Activated CD8-positive, alpha-beta memory T cell treated with anti-CD3 and anti-CD28 coated beads for 4 hours (primary cell): ENCODE results near the gene CDH15.

Source experiments
- DNase-seq, 2 donors: peaks; one replicate each; pipeline ENCODE4 v3.0.0-alpha.2; 2020; ENCODE audit warnings: low read depth in 2 of 2

Gene CDH15

DNA sequence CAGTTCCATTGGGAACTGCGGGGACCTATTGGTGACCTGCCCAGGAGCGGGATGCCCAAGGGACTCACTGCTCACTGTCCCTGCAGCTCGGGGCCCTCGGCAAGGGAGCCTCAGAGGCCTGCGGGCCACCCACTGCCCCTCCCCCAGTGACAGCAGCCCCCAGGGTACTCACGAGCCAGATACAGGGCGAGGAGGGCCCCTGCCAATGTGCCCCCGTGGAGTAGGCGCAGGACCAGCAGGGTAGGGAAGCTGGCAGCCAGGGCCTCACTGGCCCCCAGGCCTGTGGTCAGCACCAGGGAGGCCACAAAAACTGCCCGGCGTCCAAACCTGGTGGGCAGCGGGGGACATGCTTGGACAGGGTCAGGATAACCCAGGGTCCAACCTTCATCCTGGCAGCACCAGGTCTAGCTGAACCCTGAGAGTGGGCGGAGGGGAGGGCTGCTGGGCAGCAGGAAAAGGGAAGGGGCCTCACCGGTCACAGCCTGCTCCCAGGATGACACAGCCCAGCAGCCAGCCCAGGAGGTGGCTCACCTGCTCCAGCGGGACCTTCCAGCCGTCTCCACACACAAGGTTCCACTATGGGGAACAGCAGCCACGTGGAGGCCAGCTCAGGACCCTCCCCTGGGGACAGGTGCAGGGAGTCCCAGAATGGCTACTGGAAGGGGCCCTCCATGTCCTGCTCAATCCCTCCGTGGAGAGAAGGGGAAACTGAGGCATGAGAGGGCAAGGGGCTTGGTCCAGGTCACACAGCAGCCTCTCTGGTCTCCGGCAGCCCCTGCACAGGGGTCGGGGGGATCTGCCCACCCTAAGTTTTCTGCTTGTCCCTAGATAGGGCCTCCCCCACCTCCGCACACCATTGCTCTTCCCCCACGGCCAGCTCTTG is 27.9 kb downstream of the CDH15 start:
- no peak for DNase-seq

DNA sequence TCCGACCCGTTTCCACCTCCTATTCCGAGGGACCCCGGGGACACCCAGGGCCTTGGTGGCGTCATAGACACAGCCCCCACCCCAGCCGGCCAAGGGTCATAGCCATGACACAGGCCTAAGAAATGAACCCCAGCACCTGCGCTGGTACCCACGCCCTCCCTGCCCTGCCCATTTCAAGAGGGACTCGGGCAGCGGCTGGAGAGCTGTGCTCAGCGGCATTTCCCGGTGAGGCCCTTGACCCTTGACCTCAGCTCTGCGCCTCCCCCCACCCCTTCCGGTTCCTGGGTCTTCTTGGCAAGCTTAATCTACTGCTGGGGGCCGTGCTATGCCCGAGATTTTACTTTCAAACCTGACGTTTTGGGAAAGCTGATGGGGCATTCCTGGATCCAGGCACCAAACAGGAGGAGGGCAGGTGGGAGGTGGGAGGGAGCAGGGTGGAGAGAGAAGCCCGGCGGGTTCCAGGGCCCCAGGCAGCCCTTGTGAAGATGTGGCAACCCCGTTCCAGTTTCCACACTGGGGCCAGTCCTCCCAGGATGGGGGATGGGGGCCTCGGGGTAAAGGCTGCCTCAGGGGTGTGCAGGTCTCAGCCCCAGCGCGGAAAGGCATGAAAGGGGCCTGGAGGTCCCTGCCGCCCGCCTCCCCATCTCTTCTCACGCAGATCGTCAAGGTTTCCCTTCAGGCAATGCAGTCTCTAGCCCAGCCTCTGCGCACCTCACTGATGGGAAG is 28.7 kb downstream of the CDH15 start, which contains the start of gene SLC22A31:
SLC22A31 (minus strand) TSS at position 414 of the 726 bp plus-strand sequence; CDS start at position 378, 36 bp downstream.
- DNase-seq = no peak

DNA sequence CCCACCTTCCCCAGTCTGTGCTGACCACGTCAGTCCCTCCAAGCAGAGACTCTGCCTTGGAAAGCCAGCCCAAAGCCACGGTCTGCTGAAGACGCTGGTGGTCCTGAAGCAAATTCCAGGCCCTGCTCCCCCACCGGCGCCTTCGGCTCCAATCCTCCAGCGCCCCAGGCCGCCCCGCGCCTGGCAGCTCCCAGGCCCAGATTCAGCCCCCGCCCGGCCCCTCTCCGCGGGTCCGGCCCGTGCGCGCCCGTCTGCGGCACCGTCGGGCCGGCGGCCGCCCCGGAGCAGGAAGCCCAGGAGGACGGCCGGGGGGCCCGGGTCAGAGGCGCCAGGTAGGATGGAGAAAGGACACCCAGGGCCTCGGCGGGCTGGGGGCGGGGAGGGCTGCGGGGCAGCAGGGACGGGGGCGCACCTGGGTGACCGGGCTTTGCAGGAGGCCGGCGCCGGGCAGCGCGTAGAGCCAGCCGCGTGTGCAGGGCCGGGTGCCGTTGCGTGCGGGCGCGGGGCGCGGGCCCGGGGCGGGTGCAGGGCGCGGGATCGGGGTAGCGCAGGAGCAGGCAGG is 29.4 kb downstream of the CDH15 start:
- DNase-seq = no peak

DNA sequence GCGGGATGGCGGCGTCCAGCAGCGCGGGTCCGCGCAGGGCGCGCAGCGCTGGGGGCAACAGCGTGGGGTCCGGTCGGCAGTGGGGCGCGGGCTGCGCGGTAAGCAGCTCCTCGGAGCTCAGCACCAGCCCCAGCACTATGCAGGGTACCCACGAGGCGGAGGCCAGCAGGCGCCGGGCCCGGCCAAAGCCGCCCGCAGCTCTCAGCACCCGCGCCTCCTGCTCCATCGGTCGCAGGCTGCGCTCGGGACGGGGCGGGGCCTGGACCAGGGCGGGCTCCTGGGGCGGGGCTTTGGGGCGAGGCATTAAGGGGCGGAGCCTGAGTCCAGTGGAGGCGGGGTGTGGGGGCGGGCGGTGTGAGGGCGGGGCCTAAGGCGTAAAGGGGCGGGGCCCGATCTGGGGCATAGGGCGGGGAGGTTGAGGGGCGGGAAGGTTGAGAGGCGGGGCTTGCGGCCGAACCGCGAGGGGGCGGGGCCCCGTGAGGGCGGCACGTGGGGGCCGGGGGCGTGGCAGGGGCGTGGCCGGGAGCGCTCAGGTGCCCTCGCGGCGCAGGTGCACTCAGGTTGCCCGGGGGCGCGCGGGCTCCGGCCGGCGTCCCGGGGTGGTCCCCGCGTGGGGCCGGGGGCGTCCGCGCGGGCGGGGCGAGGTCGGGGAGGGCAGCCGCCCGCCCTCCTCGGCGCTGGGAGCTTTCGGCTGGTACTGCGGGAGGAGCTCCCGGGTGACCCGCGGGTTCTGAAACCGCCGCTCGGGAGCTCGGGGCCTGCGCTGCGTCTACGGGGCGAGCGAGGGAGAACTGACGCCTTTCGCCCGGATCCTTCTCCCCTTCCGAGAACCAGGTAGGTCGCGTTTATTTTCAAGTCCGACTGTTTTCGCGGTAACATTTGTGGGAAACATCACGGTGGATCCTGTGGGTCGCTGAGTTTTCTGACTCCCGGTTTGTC is 30.2 kb downstream of the CDH15 start:
- DNase-seq = peak; percentile 36 to 53

DNA sequence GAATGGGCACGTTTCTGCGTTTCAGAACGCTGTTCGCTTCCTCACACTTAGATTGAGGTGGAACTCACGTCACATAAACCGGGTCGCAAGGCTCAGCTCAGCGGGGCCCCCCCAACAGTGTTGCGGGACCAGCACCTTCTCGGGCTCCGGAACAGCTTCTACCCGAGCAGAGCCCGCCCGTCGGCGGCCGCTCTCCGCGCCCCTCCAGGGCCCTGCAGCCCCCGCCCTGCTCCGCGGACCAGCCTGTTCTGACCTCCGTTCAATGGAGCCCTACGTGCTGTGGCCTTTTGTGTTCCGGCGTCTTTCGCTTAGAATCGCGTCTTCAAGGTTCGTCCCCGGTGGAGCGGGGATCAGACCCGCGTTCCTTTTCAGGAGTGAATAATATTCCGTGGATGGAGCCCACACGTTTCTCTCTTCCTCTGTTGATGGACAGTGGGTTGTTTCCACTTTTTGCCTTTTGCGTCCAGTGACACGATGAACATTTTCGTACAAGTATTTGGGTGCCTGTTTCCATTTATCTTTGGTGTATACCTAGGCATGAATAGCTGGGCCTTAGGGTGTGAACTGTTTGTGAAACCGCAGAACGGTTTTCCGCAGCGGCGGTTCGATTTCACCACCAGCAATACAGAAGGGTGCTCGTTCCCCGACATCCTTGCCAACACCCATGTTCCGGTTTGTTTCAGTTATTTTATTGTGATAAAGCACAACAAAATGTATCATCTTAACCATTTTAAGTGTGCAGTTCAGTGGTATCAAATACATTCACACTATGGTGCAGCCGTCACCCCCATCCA is 31.1 kb downstream of the CDH15 start:
- no peak for DNase-seq

DNA sequence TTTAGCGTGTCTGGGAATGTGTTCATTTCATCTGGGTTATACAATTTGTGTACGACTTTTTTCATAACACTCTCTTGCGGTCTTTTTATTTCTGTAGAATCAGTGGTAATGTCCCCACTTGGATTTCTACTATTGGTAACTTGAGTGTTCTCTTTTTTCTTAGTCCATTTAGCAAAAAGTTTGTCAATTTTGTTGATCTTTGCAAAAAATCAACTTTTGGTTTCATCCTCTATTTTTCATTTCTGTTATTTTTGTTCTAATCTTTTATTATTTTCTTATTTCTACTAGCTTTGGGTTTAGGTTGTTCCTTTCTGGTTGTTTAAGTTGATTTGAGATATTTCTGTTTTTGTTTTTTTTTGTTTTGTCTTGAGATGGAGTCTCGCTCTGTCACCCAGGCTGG is 36.4 kb downstream of the CDH15 start:
- no peak for DNase-seq

DNA sequence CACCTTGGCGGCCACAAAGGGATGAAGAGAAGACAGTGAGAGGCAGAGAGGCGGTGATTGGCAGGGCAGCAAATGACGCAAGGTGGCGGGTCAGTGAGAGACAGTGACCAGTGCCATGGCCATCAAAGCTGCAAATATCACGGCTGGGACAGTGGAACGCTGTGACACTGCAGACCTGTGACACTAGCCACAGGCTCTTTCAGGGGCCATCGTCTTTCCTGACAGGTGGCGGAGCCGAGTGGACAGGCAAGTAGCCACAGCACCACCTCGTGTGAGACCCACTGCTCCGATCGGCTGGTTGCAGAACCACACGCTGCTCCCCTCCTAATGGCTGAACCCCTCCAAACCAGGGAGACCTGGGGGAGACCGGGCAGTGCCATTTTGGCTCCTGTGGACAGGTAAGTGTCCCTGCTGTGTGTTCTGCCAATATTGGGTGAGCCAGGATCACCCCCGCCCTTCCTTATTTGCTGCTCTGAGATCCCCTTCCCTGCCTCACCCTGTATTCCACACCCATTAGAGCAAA is 38.0 kb downstream of the CDH15 start:
- DNase-seq = no peak

DNA sequence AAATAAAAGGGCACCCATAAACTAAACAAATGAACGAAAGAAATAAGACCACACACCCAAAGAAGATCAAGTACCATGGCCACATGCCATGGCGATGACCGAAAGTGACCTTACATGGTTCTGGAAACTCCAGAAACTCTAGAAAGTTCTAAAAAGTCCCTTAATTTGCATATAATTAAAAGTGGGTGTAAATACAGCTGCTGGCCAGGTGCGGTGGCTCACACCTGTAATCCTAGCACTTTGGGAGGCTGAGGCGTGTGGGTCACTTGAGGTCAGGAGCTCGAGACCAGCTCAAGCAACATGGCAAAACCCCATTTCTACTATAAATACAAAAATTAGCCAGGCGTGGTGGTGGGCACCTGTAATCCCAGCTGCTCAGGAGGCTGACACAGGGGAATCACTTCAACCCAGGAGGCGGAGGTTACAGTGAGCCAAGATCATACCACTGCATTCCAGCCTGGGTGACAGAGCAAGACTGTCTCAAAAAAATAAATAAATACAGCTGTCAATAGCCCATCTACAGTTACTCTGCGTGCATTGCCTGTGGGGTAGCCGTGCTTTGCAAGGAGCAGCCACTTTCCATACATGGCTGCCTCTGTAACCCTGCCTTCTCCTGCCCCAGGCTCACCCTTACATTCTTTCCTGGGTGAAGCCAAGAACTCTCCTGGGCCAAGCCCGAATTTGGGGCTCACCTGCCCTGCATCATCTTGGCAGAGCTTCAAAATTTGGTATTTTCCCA is 38.8 kb downstream of the CDH15 start:
- DNase-seq = no peak

DNA sequence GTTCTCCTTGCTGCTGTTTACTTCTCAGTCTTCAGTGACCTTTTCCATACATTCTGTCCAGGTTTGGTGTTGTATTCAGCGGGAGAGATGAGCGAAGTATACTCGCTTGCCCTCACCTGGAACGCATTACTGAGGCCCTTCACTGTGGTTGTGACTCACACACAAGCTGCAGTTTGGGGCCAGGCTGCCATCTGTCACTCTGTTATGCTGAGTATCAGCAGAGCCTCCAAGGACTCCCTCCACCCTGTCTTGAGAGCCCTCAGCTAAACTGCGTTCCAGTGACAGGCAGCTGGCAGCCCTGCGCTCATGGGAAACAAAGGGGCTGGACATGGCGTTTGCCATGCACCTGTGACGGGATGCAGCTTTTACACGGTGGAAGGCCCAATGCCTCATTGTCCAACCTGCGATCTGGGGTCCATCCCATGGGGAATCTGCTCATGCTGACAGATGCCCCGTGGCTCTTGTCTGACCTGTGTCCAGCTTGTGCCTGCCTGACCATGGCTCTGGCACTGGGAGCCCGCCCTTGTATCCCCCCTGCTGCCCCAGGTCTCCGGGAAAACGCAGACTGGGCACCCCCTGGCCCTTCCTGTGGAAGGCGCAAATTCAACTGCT is 39.5 kb downstream of the CDH15 start:
- DNase-seq = no peak

DNA sequence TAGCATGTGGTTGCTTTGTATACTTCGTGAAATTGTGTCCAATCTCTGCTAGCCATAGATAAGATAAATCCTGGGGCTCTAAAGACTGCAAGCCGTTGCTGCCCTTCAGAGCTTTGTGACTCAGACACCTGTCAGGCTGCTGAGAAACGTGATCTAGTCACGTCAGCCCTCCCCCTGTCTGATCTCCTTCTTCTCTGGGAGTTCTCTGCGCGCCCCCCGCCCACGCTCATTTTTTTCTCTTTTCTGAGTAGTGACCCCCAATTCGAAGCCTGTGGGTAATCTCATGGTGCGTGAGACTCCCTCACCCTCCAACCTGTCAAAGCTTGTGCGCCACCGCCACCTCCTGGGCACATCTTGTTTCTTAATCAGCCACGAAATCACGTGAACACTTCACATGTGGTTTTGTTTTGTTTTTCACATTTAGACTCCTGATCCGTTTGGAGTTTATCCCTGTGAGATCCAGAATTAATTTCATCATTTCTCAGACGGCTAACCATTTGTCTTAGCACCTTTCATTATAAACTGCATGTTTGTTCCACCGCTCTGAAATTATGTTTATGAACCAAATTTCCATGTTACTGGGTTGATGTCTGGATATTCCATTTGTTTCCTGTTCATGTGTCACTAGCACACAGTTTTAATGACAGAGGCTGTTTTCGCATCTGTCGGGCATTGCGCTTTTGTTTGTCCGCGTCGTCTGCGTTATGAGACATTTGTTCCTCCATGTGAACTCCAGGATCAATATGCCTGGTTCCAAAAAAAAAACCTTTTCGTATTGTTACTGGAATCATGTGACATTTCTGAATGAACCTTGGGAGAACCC is 45.0 kb downstream of the CDH15 start:
- peak; percentile 75 to 79 for DNase-seq

DNA sequence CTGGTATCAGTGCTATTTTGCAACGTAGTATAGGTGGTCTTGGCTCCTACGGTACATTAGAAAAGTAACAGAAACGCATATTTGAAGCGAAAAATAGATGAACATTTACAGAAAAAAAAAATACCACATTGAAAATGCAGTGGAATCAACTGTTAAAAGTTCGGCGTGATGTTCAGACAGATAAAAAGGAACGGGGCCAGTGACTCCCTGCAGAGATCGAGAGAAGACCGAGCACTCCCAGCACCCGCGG is 45.5 kb downstream of the CDH15 start:
- no peak for DNase-seq

DNA sequence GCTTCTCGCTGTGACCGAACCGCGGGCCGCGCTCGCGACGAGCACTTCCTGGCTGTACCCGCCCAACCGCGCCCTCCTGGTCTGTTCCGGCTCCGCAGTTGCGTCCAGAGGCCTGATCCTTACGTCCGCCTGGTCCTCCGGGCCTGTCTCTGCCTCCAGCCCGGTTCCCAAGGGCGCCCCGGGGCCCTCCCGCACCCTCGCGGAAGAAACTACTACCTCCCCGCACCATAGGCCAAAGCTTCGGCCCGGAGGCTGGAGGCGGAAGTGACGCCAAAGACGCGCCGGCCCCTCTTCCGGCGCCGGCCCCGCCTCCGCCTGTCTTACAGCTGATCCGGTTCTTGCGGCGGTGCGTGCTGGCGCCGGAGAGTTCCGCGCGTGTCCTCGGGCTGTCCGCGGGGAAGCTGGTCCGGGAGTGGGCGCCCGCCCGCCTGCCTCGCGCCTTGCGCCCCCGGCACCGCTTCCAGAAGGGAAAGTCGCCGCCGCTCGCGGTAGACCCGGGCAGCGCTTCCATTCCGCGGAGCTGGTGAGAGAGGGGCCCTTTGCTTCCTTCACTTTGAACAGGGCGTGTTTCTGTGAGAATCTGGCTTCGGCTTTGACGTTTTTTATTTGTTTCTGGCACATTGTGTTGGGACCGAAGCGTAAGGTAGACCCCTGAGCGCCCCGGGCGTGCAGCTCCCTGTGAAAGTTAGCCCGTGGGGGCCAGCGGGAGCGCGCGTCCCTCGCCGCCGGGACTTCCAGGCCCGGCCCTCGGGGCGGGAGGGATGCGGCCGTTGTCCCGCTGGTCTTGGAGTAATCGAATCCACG is 46.0 kb downstream of the CDH15 start, which contains the start of gene ZNF778:
ZNF778 (plus strand) TSS at position 316 of the 804 bp plus-strand sequence. CDS start 3,425 bp downstream, outside the sequence.
- DNase-seq = peak; percentile 57 to 60

DNA sequence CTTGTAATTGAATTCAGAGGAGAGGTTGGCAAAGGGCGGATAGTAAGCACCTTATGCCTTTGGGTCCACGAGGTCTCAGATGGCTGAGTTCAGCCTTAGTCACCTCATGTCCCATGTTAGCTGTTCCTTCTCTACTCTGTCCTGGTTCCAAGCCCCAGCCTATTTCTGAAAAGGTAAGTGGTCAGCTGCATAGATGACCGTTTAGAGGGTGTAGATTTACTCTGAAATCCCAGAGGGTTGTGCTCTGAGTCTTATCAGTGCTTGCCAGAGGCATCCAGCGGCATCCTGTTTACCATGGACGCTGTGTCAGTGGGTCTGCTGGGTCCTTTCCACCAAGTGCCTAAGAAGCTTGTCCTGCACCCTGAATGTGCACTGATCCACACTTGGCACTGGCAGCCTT is 47.8 kb downstream of the CDH15 start:
- DNase-seq = no peak

DNA sequence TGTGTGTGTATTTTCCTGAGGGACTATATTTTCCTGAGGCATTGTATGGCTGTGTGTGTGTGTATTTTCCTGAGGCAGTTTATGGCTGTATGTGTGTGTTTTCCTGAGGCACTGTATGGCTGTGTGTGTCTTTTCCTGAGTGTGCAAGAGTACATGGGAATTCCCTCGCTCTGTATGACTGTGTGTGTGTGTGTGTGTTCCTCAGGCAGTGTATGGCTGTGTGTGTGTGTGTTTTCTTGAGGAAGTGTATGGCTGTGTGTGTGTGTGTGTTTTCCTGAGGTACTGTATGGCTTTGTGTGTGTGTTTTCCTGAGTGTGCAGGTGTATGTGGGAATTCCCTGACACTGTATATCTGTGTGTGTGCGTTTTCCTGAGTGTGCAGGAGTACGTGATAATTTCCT is 50.1 kb downstream of the CDH15 start:
- DNase-seq = no peak

DNA sequence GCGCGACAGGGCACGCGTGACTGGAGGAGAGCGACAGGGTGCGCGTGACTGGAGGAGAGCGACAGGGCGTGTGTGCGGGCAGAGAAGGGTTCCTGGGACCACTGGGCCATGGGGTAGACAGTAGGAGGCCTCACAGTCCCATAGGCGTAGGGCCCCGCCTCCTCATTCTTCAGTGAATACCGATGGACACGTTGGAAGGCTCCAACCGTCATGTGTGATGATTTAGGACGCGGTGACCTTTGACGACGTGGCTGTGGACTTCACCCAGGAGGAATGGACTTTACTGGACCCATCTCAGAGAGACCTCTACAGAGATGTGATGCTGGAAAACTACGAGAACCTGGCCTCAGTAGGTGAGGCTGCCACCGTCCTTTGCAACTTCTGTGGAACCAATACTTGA is 51.4 kb downstream of the CDH15 start:
- DNase-seq = no peak

DNA sequence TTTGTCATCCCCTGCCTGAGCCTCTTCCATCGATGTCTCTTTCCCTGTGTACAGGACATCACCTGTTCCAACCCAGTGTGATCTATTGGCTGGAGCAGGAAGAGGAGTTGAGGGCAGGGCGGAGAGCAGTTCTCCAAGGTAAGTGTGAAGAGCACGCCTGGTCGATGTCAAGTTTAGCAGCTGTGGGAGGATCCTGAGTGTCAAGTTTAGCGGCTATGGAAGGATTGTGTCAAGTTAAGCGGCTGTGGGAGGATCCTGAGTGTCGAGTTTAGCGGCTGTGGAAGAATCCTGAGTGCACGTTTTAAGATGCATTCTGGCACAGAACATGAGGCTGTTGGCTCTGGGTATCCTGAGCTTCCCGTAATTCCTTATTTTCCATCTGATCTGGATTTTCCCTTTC is 53.1 kb downstream of the CDH15 start:
- no peak for DNase-seq

DNA sequence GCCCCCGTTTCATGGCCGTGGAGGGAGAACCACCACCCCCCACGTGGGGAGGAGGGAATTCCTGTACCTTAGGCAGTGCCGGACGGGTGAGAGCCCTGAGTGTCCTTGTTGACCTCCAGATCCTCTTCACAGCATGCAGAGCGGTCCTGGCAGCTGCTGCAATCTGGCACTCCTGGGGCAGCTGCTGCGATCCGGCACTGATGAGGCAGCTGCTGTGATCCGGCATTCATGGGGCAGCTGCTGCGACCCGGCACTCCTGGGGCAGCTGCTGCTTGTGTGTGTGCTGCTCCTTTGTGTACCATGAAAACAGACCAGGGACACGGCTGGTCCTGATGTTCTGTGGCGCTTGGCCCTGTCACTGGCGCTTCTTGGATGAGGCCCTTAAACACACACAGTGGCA is 58.7 kb downstream of the CDH15 start:
- no peak for DNase-seq

DNA sequence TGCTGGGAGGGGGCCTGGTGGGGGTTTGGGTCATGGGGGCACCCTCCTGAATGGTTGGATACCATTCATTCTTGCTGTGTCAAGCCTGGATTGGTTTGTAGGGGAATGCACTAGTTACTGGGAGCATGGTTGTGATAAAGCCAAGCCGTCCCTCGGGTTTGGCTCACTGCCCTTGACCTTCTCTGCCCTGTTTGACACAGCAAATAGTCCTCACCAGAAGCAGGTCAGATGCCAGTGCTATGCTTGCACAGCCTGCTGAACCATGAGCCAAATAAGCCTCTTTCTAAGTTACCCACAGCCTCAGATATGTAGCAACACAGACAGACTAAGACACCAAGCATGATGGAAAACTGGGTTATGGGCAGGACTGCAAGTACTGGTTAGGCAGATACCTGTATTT is 60.6 kb downstream of the CDH15 start:
- DNase-seq = no peak
